ACC112 (cell line): ENCODE results near the gene SH2D1A.

ENCODE experiments used
- H2AFZ ChIP-seq: fragments of 200-600 bp; sonication (generic); one replicate; pipeline ENCODE4 v1.6.0; 2017; ENCODE audit warnings: antibody characterized with exemption, low read length; ENCODE audit not compliant: unreplicated experiment
- H3K27ac ChIP-seq: fragments of 200-600 bp; sonication (generic); 2 replicates; pipeline ENCODE4 v1.5.1; 2014; ENCODE audit warnings: low read depth, mild to moderate bottlenecking, antibody characterized with exemption, low read length, moderate library complexity
- H3K27me3 ChIP-seq: fragments of 200-600 bp; sonication (generic); 2 replicates; pipeline ENCODE4 v1.6.1; 2014; ENCODE audit warnings: mild to moderate bottlenecking, antibody characterized with exemption, low read length, moderate library complexity, mixed read lengths; ENCODE audit not compliant: insufficient read depth
- H3K36me3 ChIP-seq: fragments of 200-600 bp; sonication (generic); 2 replicates; pipeline ENCODE4 v1.6.1; 2016; ENCODE audit warnings: mild to moderate bottlenecking, antibody characterized with exemption, low read length, moderate library complexity, mixed read lengths; ENCODE audit not compliant: insufficient read depth
- H3K4me1 ChIP-seq: fragments of 200-600 bp; sonication (generic); one replicate; pipeline ENCODE4 v1.6.1; 2016; ENCODE audit warnings: low read length, mixed read lengths; ENCODE audit not compliant: insufficient read depth, unreplicated experiment, control insufficient read depth
- H3K4me3 ChIP-seq: fragments of 200-600 bp; sonication (generic); 2 replicates; pipeline ENCODE4 v1.5.1; 2014; ENCODE audit warnings: mild to moderate bottlenecking, low read depth, low read length
- H3K79me2 ChIP-seq: fragments of 200-600 bp; sonication (generic); one replicate; pipeline ENCODE4 v1.6.0; 2016; ENCODE audit warnings: low read length; ENCODE audit not compliant: control insufficient read depth, unreplicated experiment, insufficient read depth

The SH2D1A gene

DNA sequence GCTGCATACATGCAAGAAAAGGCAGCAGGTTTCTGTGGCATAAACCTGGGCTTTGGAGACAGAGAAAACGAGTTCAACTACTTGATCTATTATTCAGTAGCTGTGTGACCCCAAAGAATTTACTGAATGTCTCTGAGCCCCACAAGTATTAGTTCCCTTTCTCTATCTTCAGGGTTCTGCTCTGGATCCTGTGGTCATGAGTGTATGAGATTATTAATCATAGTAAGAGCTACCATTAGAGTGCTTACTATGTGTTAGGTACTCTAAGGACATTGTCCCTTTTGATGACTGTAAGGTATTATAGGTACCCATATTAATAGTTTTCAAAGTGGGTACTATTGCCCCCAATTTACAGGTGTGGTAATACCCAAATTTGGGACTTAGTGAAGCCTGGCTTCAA is 8.4 kb upstream of the SH2D1A start:
- no peak overlapping the region for H2AFZ ChIP-seq
- H3K27me3 ChIP-seq, result no peaks in the 10 kb centered on the region
- H3K79me2 ChIP-seq, result no peaks in the 10 kb centered on the region
- no peaks in the 10 kb centered on the region for H3K4me1 ChIP-seq
- no peak overlapping the region for H3K4me3 ChIP-seq
- H3K27ac ChIP-seq, result no peak overlapping the region
- no peaks in the 10 kb centered on the region for H3K36me3 ChIP-seq

DNA sequence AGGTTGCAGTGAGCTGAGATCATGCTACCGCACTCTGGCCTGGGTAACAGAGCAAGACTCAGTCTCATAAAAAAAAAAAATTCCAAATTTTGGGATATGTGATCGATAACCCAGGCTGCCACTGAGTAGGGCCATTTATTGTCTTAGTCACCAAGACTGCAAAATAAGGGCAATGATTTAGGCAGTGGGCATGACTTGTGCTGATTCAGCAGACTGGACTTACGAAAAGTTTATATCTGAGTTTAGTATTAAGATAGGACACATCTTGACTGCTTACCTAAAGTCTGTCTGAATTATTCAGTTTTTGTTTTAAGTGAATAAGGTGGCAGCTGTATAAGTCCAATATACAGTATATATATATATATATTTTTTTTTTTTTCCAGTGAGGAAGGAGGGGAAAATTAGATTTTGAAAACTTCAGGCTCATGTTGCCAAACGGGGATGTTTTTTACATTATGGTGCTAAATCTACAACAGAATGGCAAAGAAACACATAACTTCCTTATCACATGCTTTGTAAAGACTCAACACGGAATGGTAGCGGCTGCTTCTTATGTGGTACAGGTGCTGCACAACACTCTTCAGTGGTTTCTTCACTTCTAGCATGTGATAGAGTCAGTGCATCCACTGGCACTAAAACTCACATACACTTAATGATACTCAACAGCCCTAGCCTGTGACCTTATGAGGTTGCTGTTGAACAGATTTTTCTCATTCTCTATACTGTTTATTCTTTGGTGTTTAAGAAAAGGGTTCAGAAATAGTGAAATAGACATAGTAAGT is 7.4 kb upstream of the SH2D1A start:
- H2AFZ ChIP-seq, result no peak overlapping the region
- H3K27me3 ChIP-seq, result no peaks in the 10 kb centered on the region

DNA sequence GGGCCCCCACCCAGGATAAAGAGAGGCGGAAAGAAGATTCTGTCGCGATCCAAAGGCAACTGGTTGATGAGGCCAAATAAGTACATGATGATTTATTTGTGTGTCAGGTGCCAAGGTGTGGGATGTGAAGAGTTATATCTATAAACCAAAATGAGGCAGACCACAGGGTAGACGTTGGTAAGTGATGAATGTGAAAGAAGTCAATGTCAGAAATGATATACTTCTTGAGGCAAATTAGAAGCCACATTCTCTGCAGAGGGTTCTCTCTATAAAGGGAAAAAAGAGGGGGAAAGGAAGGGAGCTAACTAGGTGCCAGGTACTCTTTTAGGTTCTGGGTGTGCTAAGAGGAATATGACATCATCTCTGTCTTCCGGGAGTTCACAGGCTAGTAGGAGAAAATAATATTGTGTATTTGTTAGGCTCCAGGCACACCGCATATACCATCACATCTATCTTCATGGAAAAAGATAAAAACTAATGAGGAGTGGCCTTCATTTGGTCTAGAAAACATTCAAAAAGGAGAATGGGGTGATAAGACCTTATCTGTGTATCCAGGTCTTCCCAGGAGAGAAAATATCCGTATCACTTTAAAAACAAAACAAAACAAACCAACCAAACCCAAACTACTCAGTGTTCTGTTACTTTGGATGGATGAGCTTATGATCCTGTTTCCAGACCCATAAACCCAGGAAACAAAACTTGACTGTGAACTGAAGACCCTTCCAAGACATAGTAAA is 4.8 kb upstream of the SH2D1A start:
- no peak overlapping the region for H3K4me3 ChIP-seq
- H2AFZ ChIP-seq, result no peak overlapping the region
- H3K79me2 ChIP-seq, result no peaks in the 10 kb centered on the region
- H3K27ac ChIP-seq, result no peak overlapping the region
- H3K36me3 ChIP-seq, result no peaks in the 10 kb centered on the region
- H3K27me3 ChIP-seq, result no peaks in the 10 kb centered on the region
- no peaks in the 10 kb centered on the region for H3K4me1 ChIP-seq

More for the DNA sequence above, 7.4 kb upstream of the SH2D1A start:
- Histone ChIP-seq H3K4me3 (no peak overlapping the region), H3K36me3 (no peaks in the 10 kb centered on the region), H3K4me1 (no peaks in the 10 kb centered on the region), H3K27ac (no peak overlapping the region), H3K79me2 (no peaks in the 10 kb centered on the region)

DNA sequence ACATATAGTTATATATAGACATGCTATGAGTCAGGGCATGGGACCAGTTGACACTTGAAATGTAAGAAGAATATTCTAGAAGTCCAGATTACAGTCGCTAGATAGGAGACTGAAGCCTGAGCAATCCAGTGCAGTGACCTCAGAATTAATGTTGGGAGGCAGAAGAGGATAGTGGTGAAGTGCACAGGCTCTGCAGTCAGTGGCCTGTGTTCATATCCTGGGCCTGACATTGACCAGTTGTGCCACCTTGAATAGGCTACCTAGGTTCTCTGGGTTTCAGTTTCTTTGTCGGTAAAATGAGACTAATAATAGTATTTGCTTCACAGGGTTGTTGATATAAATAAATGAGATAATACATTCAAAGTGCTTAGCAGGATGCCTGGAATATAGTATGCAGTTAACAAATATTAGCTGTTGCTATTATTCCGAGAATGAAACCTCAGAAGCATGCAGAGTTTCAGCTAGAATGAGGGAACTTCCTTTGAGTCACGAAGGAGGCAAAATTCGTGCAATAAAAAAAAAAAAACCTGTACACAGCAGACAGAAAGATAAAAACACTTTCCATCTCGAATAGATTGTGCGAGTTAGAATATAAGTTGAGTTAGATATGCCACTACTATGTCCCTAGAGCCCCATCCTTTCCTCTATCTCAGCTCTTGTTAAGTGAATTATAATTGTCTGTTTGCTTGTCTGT is 4.0 kb upstream of the SH2D1A start:
- no peaks in the 10 kb centered on the region for H3K36me3 ChIP-seq
- no peaks in the 10 kb centered on the region for H3K4me1 ChIP-seq
- H3K27ac ChIP-seq, result no peak overlapping the region
- no peaks in the 10 kb centered on the region for H3K27me3 ChIP-seq
- no peaks in the 10 kb centered on the region for H3K79me2 ChIP-seq
- no peak overlapping the region for H3K4me3 ChIP-seq
- no peak overlapping the region for H2AFZ ChIP-seq

DNA sequence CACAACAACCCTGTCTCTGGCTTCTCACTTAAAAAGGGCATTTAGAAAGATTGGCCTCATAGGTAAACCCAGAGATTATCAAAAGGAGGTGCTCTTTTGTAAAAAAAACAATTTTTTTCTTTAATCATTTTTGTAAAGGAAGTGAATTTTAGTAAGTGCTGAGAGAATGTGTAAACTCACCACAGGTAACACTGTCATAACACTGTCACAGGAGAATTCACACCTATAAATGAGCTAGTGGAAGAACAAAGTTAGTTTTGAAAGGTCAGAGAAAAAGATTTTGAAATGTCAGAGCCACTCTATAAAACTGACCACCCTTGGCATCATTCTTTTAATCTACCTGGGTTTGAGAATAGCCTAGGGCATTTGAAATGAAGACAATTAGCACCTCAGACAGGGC is 3.3 kb upstream of the SH2D1A start:
- Histone ChIP-seq H3K27me3 (no peaks in the 10 kb centered on the region), H3K79me2 (no peaks in the 10 kb centered on the region), H3K4me3 (no peak overlapping the region), H2AFZ (no peak overlapping the region), H3K36me3 (no peaks in the 10 kb centered on the region), H3K4me1 (no peaks in the 10 kb centered on the region), H3K27ac (no peak overlapping the region)

DNA sequence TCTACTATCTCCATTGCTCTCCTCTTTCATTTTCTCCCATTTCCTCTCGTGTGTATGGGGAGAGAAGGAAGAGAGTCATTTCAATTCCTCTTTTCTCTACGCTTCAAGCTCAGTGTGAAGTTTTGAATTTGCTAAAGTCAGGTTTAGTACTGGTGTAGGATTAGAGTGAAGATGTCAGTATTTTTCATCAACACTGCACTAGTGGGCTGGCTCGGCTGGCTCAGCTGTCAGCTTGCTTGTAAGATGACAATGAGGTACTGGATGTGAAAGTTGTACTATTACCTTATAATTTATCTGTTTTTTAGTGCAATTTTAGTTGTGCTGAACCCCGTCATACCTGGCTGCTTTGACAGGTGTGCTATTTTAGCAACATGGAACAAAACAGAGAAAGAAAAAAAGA is 2.1 kb upstream of the SH2D1A start:
- no peaks in the 10 kb centered on the region for H3K4me1 ChIP-seq
- H3K79me2 ChIP-seq, result no peaks in the 10 kb centered on the region
- H3K27me3 ChIP-seq, result no peaks in the 10 kb centered on the region
- no peaks in the 10 kb centered on the region for H3K36me3 ChIP-seq
- H3K27ac ChIP-seq, result no peak overlapping the region
- H3K4me3 ChIP-seq, result no peak overlapping the region
- H2AFZ ChIP-seq, result no peak overlapping the region

DNA sequence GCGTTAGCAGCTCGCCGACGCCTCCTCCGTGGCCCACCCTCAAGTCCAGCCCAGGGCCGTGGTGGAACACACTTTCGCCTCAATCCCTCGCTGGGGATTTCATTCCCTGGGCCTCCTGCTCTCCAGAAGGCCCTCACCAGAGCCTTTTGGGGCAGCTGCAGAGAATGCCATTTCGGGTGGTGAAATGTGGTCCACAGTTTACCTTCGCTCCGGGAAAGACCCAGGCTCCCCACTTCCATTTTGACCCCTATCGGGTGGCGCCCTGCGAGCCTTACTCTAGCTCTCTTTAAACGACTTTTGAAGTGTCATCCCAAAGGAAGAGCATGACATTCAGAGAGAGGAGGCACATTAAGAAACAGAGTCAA is 496 bp downstream of the SH2D1A start:
- Histone ChIP-seq H3K27me3 (no peaks in the 10 kb centered on the region), H3K4me1 (no peaks in the 10 kb centered on the region), H3K27ac (no peak overlapping the region), H3K36me3 (no peaks in the 10 kb centered on the region), H3K4me3 (no peak overlapping the region), H2AFZ (no peak overlapping the region), H3K79me2 (no peaks in the 10 kb centered on the region)

DNA sequence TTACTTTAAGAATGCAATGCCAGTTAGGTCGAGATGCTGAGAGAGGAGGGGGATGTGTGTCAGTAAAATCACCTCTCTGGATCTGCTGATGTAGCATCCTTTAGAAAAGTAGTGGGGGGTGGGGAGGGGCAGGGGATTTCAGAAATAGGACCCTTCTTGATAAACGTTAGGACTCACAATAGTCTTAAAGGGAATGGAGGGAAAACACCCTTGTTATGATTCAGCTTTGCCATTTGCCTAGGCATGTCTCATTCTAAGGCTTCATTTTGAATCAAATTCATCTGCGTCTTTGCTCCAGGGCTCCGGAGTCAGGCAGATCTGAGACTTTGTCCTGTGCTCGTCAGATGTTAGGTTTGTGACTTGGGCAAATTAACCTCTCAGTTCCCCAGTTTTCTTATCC is 879 bp downstream of the SH2D1A start:
- Histone ChIP-seq H3K4me3 (no peak overlapping the region), H3K79me2 (no peaks in the 10 kb centered on the region), H2AFZ (no peak overlapping the region)

DNA sequence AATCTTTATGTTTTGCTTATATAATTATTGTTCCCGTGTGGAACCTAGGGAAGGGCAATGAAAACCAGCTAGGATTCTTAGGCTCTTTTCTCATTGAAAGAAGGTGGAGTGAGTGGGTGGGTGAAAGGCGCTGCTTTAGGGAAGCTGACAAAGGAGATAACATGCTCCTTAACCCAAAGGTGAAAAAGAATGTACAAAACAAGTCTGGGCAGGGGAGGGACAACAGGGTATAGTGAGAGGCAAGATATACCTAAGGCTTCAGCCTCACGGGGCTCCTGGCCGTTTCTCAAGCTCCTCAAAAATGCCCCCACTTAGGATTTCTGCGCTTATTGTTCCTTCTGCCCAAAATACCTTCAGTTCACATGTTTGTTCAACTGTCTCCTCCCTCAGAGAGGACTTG is 1.8 kb downstream of the SH2D1A start:
- no peaks in the 10 kb centered on the region for H3K27me3 ChIP-seq
- no peak overlapping the region for H3K27ac ChIP-seq
- no peak overlapping the region for H3K4me3 ChIP-seq
- no peak overlapping the region for H2AFZ ChIP-seq
- no peaks in the 10 kb centered on the region for H3K4me1 ChIP-seq
- H3K79me2 ChIP-seq, result no peaks in the 10 kb centered on the region
- H3K36me3 ChIP-seq, result no peaks in the 10 kb centered on the region

More for the DNA sequence above, 879 bp downstream of the SH2D1A start:
- no peaks in the 10 kb centered on the region for H3K36me3 ChIP-seq
- H3K27me3 ChIP-seq, result no peaks in the 10 kb centered on the region
- H3K4me1 ChIP-seq, result no peaks in the 10 kb centered on the region
- no peak overlapping the region for H3K27ac ChIP-seq

DNA sequence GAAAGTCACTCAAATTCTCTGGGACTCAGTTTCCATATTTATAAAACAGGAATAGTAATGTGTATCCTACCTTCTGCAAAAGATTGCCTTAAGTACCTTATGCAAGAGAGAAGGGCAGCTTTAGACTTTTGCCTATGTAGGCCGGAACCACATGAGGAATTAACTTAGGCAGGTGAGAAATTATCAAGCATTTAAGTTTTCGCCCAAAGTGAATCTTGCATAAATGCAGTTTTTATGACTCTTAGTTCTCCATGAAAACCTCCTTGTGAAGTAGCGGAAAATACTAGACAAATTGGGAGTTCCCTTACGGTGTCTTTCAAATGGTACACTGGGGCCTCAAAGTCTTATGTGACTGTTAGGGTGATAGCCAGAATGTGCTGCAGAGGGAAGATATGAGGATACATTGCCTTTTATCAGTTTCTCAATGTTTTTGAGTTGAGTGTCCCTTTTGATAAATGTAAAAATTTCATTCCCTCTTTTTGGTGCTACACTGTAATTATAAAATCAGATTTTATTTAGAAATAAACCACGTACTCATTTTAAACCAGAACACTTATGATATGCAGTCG is 2.6 kb downstream of the SH2D1A start:
- H2AFZ ChIP-seq, result no peak overlapping the region

More for the DNA sequence above, 2.6 kb downstream of the SH2D1A start:
- no peak overlapping the region for H3K4me3 ChIP-seq
- H3K27ac ChIP-seq, result no peak overlapping the region
- H3K79me2 ChIP-seq, result no peaks in the 10 kb centered on the region
- no peaks in the 10 kb centered on the region for H3K4me1 ChIP-seq
- H3K27me3 ChIP-seq, result no peaks in the 10 kb centered on the region
- no peaks in the 10 kb centered on the region for H3K36me3 ChIP-seq
